ENCODE results near the gene MIS18BP1. TPM values are rescaled to one million over a fixed set of nuclear protein-coding genes. Genes with fewer than 3 reads are reported as not detected.

MIS18BP1 gene
- total and polyA plus RNA-seq, 2 experiments from 2014 or later: 109 to 216 TPM

DNA sequence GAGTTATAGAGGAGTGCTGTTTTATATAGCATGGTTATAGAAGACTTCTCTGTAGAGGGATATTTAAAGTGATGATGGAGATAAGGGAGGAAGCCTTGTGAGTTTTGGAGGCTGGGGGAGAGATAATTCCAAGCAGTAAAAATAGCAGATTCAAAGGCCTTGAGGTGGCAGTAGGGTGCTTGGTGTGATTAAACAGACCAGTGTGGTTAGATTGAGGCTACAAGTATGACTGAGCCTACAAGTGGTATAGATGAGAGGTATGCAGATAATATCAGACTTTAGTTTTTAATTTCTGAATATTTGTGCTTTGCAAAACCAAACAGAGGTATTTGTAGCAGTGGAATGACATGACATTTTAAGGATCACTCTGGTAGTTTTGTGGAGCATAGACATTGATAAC lies 96.9 kb downstream of the MIS18BP1 start (continued):
- TF ChIP-seq, protein P1, sequence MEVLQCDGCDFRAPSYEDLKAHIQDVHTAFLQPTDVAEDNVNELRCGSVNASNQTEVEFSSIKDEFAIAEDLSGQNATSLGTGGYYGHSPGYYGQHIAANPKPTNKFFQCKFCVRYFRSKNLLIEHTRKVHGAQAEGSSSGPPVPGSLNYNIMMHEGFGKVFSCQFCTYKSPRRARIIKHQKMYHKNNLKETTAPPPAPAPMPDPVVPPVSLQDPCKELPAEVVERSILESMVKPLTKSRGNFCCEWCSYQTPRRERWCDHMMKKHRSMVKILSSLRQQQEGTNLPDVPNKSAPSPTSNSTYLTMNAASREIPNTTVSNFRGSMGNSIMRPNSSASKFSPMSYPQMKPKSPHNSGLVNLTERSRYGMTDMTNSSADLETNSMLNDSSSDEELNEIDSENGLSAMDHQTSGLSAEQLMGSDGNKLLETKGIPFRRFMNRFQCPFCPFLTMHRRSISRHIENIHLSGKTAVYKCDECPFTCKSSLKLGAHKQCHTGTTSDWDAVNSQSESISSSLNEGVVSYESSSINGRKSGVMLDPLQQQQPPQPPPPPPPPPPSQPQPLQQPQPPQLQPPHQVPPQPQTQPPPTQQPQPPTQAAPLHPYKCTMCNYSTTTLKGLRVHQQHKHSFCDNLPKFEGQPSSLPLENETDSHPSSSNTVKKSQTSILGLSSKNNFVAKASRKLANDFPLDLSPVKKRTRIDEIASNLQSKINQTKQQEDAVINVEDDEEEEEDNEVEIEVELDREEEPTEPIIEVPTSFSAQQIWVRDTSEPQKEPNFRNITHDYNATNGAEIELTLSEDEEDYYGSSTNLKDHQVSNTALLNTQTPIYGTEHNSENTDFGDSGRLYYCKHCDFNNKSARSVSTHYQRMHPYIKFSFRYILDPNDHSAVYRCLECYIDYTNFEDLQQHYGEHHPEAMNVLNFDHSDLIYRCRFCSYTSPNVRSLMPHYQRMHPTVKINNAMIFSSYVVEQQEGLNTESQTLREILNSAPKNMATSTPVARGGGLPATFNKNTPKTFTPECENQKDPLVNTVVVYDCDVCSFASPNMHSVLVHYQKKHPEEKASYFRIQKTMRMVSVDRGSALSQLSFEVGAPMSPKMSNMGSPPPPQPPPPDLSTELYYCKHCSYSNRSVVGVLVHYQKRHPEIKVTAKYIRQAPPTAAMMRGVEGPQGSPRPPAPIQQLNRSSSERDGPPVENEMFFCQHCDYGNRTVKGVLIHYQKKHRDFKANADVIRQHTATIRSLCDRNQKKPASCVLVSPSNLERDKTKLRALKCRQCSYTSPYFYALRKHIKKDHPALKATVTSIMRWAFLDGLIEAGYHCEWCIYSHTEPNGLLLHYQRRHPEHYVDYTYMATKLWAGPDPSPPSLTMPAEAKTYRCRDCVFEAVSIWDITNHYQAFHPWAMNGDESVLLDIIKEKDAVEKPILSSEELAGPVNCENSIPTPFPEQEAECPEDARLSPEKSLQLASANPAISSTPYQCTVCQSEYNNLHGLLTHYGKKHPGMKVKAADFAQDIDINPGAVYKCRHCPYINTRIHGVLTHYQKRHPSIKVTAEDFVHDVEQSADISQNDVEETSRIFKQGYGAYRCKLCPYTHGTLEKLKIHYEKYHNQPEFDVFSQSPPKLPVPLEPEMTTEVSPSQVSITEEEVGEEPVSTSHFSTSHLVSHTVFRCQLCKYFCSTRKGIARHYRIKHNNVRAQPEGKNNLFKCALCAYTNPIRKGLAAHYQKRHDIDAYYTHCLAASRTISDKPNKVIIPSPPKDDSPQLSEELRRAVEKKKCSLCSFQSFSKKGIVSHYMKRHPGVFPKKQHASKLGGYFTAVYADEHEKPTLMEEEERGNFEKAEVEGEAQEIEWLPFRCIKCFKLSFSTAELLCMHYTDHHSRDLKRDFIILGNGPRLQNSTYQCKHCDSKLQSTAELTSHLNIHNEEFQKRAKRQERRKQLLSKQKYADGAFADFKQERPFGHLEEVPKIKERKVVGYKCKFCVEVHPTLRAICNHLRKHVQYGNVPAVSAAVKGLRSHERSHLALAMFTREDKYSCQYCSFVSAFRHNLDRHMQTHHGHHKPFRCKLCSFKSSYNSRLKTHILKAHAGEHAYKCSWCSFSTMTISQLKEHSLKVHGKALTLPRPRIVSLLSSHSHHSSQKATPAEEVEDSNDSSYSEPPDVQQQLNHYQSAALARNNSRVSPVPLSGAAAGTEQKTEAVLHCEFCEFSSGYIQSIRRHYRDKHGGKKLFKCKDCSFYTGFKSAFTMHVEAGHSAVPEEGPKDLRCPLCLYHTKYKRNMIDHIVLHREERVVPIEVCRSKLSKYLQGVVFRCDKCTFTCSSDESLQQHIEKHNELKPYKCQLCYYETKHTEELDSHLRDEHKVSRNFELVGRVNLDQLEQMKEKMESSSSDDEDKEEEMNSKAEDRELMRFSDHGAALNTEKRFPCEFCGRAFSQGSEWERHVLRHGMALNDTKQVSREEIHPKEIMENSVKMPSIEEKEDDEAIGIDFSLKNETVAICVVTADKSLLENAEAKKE (CRISPR knock-in tag; IDR thresholded peaks at IDR 0.05): no peak

Small RNA genes within 50 kb of the gene (small RNA-seq; reads per million reads assigned to genes)
- not detected for gene RNU6-552P (ENCODE audit: low replicate concordance)

Other genes starting within 250 kb of the MIS18BP1 start
- 23.9 and 56.9 TPM in 2 replicates for gene PRPF39, start 169.1 kb downstream of the MIS18BP1 start, total RNA-seq (2014; rRNA removed; shearing (Covaris generic))
- 27.0 and 30.7 TPM in 2 replicates for gene PRPF39, start 169.1 kb downstream of the MIS18BP1 start, polyA plus RNA-seq (2016; fragmentation: Nextera tagmentation; extraction: Ambion mirVana)
- 114 and 120 TPM in 2 replicates for gene FKBP3, start 118.7 kb downstream of the MIS18BP1 start, total RNA-seq (2014; rRNA removed; shearing (Covaris generic))
- 699 and 741 TPM in 2 replicates for gene FKBP3, start 118.7 kb downstream of the MIS18BP1 start, polyA plus RNA-seq (2016; fragmentation: Nextera tagmentation; extraction: Ambion mirVana)
- gene FANCM, start 117.3 kb downstream of the MIS18BP1 start, total RNA-seq (2014; rRNA removed; shearing (Covaris generic)): 21.1 and 24.5 TPM in 2 replicates
- gene FANCM, start 117.3 kb downstream of the MIS18BP1 start, polyA plus RNA-seq (2016; fragmentation: Nextera tagmentation; extraction: Ambion mirVana): 18.1 and 19.6 TPM in 2 replicates

Data from GM23338 (cell line).